H1 (cell line): ENCODE data around the gene FOXF2. TPM values are rescaled to one million over a fixed set of nuclear protein-coding genes. Genes with fewer than 3 reads are reported as not detected.
A peak's percentile ranks its signal among the peaks of the same experiment; 100 is the strongest.

Experiments
- CTCF ChIA-PET: fragments of 300-600 bp; sonication (Branson Sonifier 250); formaldehyde crosslinking; loops from one replicate; lab custom pipeline; 2021; ENCODE audit not compliant: partially characterized antibody; lab: Charles Lee
- POLR2A ChIA-PET: fragments of 300-600 bp; sonication (Branson Sonifier 250); formaldehyde crosslinking; loops from one replicate; lab custom pipeline; 2021; ENCODE audit warnings: inconsistent platforms; ENCODE audit not compliant: partially characterized antibody; lab: Charles Lee
- DNase-seq, 2 experiments: peaks; one replicate each; pipeline versions ENCODE4 v3.0.0 to v3.0.0-alpha.2; 2010 to 2022; ENCODE audit warnings: low spot score in 2 of 2, low read depth in 1 of 2, mixed read lengths in 1 of 2
- FAIRE-seq: peaks from 2 replicates; lab custom pipeline; 2011; peaks lifted over from hg19 to GRCh38; lab: Jason Lieb, UNC
- H2AFZ ChIP-seq: 2 replicates; pipeline ENCODE4 v1.8.1; 2012; ENCODE audit warnings: low read length, inconsistent platforms
- H2AK5ac ChIP-seq: 2 replicates; pipeline ENCODE4 v1.6.1; 2013; ENCODE audit warnings: low read depth, low read length
- H2BK120ac ChIP-seq: replicated peaks from 2 replicates; pipeline ENCODE3; 2013; ENCODE audit warnings: low read depth, low read length, inconsistent platforms
- H2BK12ac ChIP-seq: 2 replicates; pipeline ENCODE4 v1.6.1; 2013; ENCODE audit warnings: low read depth, low read length
- H2BK15ac ChIP-seq: 2 replicates; pipeline ENCODE4 v1.6.1; 2013; ENCODE audit warnings: low read length
- H2BK20ac ChIP-seq: 2 replicates; pipeline ENCODE4 v1.6.1; 2013; ENCODE audit warnings: low read length
- H2BK5ac ChIP-seq: 2 replicates; pipeline ENCODE4 v1.6.1; 2013; ENCODE audit warnings: low read depth, low read length
- H3K14ac ChIP-seq: 2 replicates; pipeline ENCODE4 v1.6.1; 2013; ENCODE audit warnings: inconsistent platforms; ENCODE audit not compliant: insufficient read length
- H3K18ac ChIP-seq: 2 replicates; pipeline ENCODE4 v1.6.1; 2013; ENCODE audit warnings: low read length; ENCODE audit errors: extremely low read depth
- H3K23ac ChIP-seq: 2 replicates; pipeline ENCODE4 v1.6.1; 2013; ENCODE audit warnings: inconsistent platforms; ENCODE audit not compliant: insufficient read length
- H3K23me2 ChIP-seq: 2 replicates; pipeline ENCODE4 v1.6.1; 2013; ENCODE audit warnings: low read depth, low read length
- H3K27ac ChIP-seq: 2 replicates; pipeline ENCODE4 v1.6.1; 2011; ENCODE audit warnings: low read depth, low read length, inconsistent platforms
- H3K27me3 ChIP-seq, 4 experiments: replicated peaks in 1 of 4; 1 replicate in 1 of 4; 2 replicates in 3 of 4; pipeline versions ENCODE4 v1.6.1 to v1.8.1; 2011 to 2013; ENCODE audit warnings: low read length in 3 of 4, mild to moderate bottlenecking in 3 of 4, inconsistent platforms in 2 of 4, mixed read lengths in 2 of 4, moderate library complexity in 1 of 4; ENCODE audit not compliant: control insufficient read depth in 3 of 4, insufficient read depth in 3 of 4; ENCODE audit errors: extremely low read depth in 1 of 4
- H3K36me3 ChIP-seq, 4 experiments: 2 replicates each; pipeline versions ENCODE4 v1.6.1 to v1.8.1; 2011 to 2013; ENCODE audit warnings: mild to moderate bottlenecking in 4 of 4, low read length in 3 of 4, moderate library complexity in 2 of 4, control low read depth in 1 of 4, inconsistent platforms in 1 of 4; ENCODE audit not compliant: insufficient read depth in 4 of 4, control insufficient read depth in 2 of 4
- H3K4ac ChIP-seq: replicated peaks from 2 replicates; pipeline ENCODE3; 2013; ENCODE audit warnings: low read length, low read depth, mixed read lengths, inconsistent platforms; ENCODE audit not compliant: insufficient read length
- H3K4me1 ChIP-seq, 4 experiments: replicated peaks in 1 of 4; 1 replicate in 1 of 4; 2 replicates in 3 of 4; pipeline versions ENCODE4 v1.6.1 to v1.8.1; 2011 to 2013; ENCODE audit warnings: low read length in 3 of 4, inconsistent platforms in 2 of 4, mixed read lengths in 1 of 4; ENCODE audit not compliant: insufficient read depth in 4 of 4, control insufficient read depth in 3 of 4
- H3K4me2 ChIP-seq, 2 experiments: 2 replicates each; pipeline versions ENCODE4 v1.6.1 to v1.8.1; 2011 to 2013; ENCODE audit warnings: low read depth in 2 of 2, low read length in 2 of 2, control low read depth in 1 of 2, inconsistent platforms in 1 of 2, mild to moderate bottlenecking in 1 of 2; ENCODE audit not compliant: insufficient read depth in 1 of 2
- H3K4me3 ChIP-seq, 4 experiments: fragments of 200-600, 300-600 bp in 1 of 4; sonication (generic), shearing (Covaris generic), sonication (Bioruptor Twin) in 1 of 4; 2 replicates each; pipeline versions ENCODE4 v1.5.1 to v1.8.1; 2011 to 2016; ENCODE audit warnings: low read length in 4 of 4, low read depth in 3 of 4, control low read depth in 2 of 4, inconsistent platforms in 2 of 4, mild to moderate bottlenecking in 2 of 4, mixed read lengths in 1 of 4, moderate library complexity in 1 of 4; ENCODE audit not compliant: insufficient read depth in 2 of 4; ENCODE audit errors: extremely low read depth in 1 of 4
- H3K56ac ChIP-seq: replicated peaks from 2 replicates; pipeline ENCODE3; 2013; ENCODE audit warnings: low read depth, mild to moderate bottlenecking, mixed read lengths, low read length, inconsistent platforms; ENCODE audit not compliant: insufficient read length
- H3K79me1 ChIP-seq: 2 replicates; pipeline ENCODE4 v1.6.1; 2013; ENCODE audit warnings: low read depth, low read length, control low read depth
- H3K79me2 ChIP-seq, 2 experiments: 2 replicates each; pipeline versions ENCODE4 v1.6.1 to v1.8.1; 2012 to 2013; ENCODE audit warnings: low read length in 2 of 2, mild to moderate bottlenecking in 2 of 2, inconsistent platforms in 1 of 2; ENCODE audit not compliant: insufficient read depth in 2 of 2, control insufficient read depth in 1 of 2
- H3K9ac ChIP-seq, 4 experiments: replicated peaks in 1 of 4; 1 replicate in 1 of 4; 2 replicates in 3 of 4; pipeline versions ENCODE4 v1.6.1 to v1.8.1; 2011 to 2013; ENCODE audit warnings: low read depth in 3 of 4, low read length in 3 of 4, control low read depth in 2 of 4, mild to moderate bottlenecking in 2 of 4, moderate library complexity in 2 of 4, inconsistent platforms in 1 of 4; ENCODE audit errors: extremely low read depth in 1 of 4
- H3K9me3 ChIP-seq, 2 experiments: 2 replicates each; pipeline versions ENCODE4 v1.6.1 to v1.8.1; 2012 to 2013; ENCODE audit warnings: mild to moderate bottlenecking in 2 of 2, moderate library complexity in 2 of 2, control low read depth in 1 of 2, inconsistent platforms in 1 of 2, low read depth in 1 of 2, low read length in 1 of 2, mixed read lengths in 1 of 2; ENCODE audit not compliant: insufficient read depth in 2 of 2
- H4K20me1 ChIP-seq, 2 experiments: replicated peaks in 1 of 2; 2 replicates each; pipeline versions ENCODE3 to v1.8.1; 2011 to 2013; ENCODE audit warnings: inconsistent platforms in 2 of 2, low read length in 2 of 2, mild to moderate bottlenecking in 1 of 2; ENCODE audit not compliant: insufficient read depth in 2 of 2, control insufficient read depth in 1 of 2
- H4K5ac ChIP-seq: 2 replicates; pipeline ENCODE4 v1.6.1; 2013; ENCODE audit warnings: low read length, low read depth, mixed read lengths, inconsistent platforms; ENCODE audit not compliant: insufficient read length
- H4K8ac ChIP-seq: 2 replicates; pipeline ENCODE4 v1.8.0; 2013; ENCODE audit warnings: mild to moderate bottlenecking, moderate library complexity, low read length, inconsistent platforms; ENCODE audit not compliant: insufficient read depth; ENCODE audit errors: extremely low read depth
- H4K91ac ChIP-seq: replicated peaks from 2 replicates; pipeline ENCODE3; 2013; ENCODE audit warnings: low read length, mixed read lengths, inconsistent platforms; ENCODE audit not compliant: insufficient read length
- RNF2 ChIP-seq: fragments of 200-900, 300-1000 bp; sonication (generic); IDR thresholded peaks from 2 replicates; pipeline ENCODE4 v1.7.1; 2016; ENCODE audit warnings: borderline replicate concordance, low read depth, mild to moderate bottlenecking, antibody characterized with exemption, low read length; ENCODE audit not compliant: poor library complexity, severe bottlenecking; ENCODE audit errors: missing control alignments
- WGBS, 2 experiments: shearing (Covaris generic) in 1 of 2; methylation state at CpG; one replicate each; pipeline versions ENCODE4 v1.1.6 to v1.1.7; 2013 to 2015; ENCODE audit warnings: low lambda C conversion rate in 2 of 2, mixed read lengths in 2 of 2, inconsistent platforms in 1 of 2, low coverage in 1 of 2, missing lambda C conversion rate in 1 of 2; ENCODE audit not compliant: insufficient replicate concordance in 2 of 2, insufficient coverage in 1 of 2, insufficient read length in 1 of 2; ENCODE audit errors: extremely low coverage in 1 of 2, missing lambda C conversion rate in 1 of 2; 5-methylcytosine and 5-hydroxymethylcytosine counted together
- polyA plus RNA-seq, 7 experiments: library from polyadenylated mRNA; depleted of rRNA in 3 of 7; stranded (reverse) in 5 of 7; unstranded in 2 of 7; fragments of >200 nt in 5 of 7; fragments of 200-250 nt in 2 of 7; gene quantifications; 1 replicate in 5 of 7; 2 replicates in 1 of 7; 4 replicates in 1 of 7; pipeline versions ENCODE4 v1.2.1 to v1.2.3, GENCODE V29; 2011 to 2013; ENCODE audit warnings: missing spikeins in 2 of 7, mixed read lengths in 2 of 7
- total RNA-seq: library from RNA; stranded (reverse); fragmentation: NEBNext Ultra II Directional; extraction: Animal tissue kit (Norgen Biotek cat#: 25700); gene quantifications from 2 replicates; pipeline ENCODE4 v1.2.1, GENCODE V29; 2021
- TF ChIP-seq, protein P1 (sequence below): IDR thresholded peaks from 2 replicates; pipeline ENCODE4 v1.6.1; 2012; ENCODE audit warnings: inconsistent platforms

Gene FOXF2
- total and polyA plus RNA-seq, 2 of the 8 experiments (the other 6 are each of a cell fraction or from before 2014, with no cell fraction given): 0.05 TPM; not detected in 1

DNA sequence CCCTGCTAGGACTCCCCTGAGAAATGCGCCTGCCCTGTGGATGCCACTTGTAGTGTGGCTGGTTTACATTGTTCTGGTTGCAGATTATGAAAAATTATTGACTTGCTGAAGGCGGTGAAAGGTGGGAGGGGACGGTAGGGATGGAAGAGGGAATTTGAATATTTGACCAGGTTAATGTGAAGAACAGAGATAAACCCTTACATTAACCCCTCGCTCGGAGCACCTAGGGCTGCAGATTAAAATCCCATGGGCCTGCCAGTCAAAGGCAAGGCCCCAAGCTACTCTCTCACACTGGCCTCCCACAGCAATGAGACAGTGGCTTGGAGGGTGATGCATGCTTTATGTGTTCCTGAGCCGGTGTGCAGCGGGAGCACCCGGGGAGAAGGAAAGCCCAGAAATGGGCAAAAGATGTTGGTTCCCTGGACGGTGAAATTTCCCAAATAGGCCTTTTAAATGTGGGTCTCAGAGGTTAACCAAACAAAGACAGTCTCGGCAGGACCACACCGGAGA lies 2.5 kb downstream of the FOXF2 start:
- H3K4me1 ChIP-seq: peaks cover 0 to 33% (median 11%) of the 10 kb centered on the region in 4 experiments; a peak in 6 of 7 replicates
- H3K23ac ChIP-seq: no peak overlapping the region
- H3K18ac ChIP-seq: no peak overlapping the region
- no peak overlapping the region for H4K91ac ChIP-seq
- no peak for FAIRE-seq
- no peak overlapping the region for H2BK120ac ChIP-seq
- H3K9ac ChIP-seq: no peak overlapping the region
- TF ChIP-seq RNF2: peak; percentile 9
- TF ChIP-seq, protein P1, sequence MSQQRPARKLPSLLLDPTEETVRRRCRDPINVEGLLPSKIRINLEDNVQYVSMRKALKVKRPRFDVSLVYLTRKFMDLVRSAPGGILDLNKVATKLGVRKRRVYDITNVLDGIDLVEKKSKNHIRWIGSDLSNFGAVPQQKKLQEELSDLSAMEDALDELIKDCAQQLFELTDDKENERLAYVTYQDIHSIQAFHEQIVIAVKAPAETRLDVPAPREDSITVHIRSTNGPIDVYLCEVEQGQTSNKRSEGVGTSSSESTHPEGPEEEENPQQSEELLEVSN: no peak
- no peak overlapping the region for H3K27ac ChIP-seq
- no peaks in the 10 kb centered on the region for H3K9me3 ChIP-seq
- no peak overlapping the region for H2AK5ac ChIP-seq
- H3K4me2 ChIP-seq: no peak overlapping the region
- H3K79me2 ChIP-seq: no peaks in the 10 kb centered on the region
- no peak overlapping the region for H3K4ac ChIP-seq
- POLR2A ChIA-PET: interaction anchor here (1.8 to 3.3 kb wide), 2 partner anchors 8 to 9 kb away, joined by 6 to 11 read pairs; no protein-coding TSS in a partner anchor
- CTCF ChIA-PET: interaction anchor here (1.2 to 1.8 kb wide), 5 partner anchors 9 to 216 kb away, joined by 3 to 4 read pairs (median 4); no protein-coding TSS in a partner anchor
- peaks cover 15 to 32% of the 10 kb centered on the region in 2 experiments for H4K20me1 ChIP-seq
- H4K8ac ChIP-seq: no peak overlapping the region; the same call in 1 of the 2 replicates
- H3K56ac ChIP-seq: no peak overlapping the region
- no peak overlapping the region for H3K14ac ChIP-seq
- no peak overlapping the region for H2BK20ac ChIP-seq
- no peak overlapping the region for H2BK15ac ChIP-seq
- H2BK12ac ChIP-seq: no peak overlapping the region
- H4K5ac ChIP-seq: no peak overlapping the region
- DNase-seq: no peak
- no peak overlapping the region for H3K4me3 ChIP-seq
- WGBS, 2 experiments: 11% methylated on average over 11 of the region's 11 CpGs; no CpG with 5 or more reads in 1 of the 2 experiments
- H3K36me3 ChIP-seq: peaks cover 0 to 13% (median 0%) of the 10 kb centered on the region in 4 experiments; a peak in 1 of 8 replicates
- H2BK5ac ChIP-seq: no peak overlapping the region
- peaks cover 88 to 100% (median 98%) of the 10 kb centered on the region in 4 experiments for H3K27me3 ChIP-seq
- H3K23me2 ChIP-seq: peaks cover 2% of the 10 kb centered on the region; the same call in 1 of the 2 replicates
- H2AFZ ChIP-seq: no peak overlapping the region
- no peaks in the 10 kb centered on the region for H3K79me1 ChIP-seq
